GM12872 (cell line): ENCODE results near the gene TAF9.

Source experiments
- CTCF ChIP-seq: IDR thresholded peaks from 3 replicates; pipeline ENCODE4 v1.5.1; 2011; ENCODE audit warnings: low read depth, mild to moderate bottlenecking, low read length, moderate library complexity; ENCODE audit not compliant: insufficient read depth

TAF9 gene

GRCh38 chr5:69360442-69360841 lies 8.9 kb downstream of the TAF9 start:
- no peak for TF ChIP-seq CTCF

- TF ChIP-seq CTCF, result no peak
Observed at GRCh38 chr5:69359699-69360098, 9.6 kb downstream of the TAF9 start.

GRCh38 chr5:69350664-69351063 lies 18.7 kb downstream of the TAF9 start:
- no peak for TF ChIP-seq CTCF

DNA sequence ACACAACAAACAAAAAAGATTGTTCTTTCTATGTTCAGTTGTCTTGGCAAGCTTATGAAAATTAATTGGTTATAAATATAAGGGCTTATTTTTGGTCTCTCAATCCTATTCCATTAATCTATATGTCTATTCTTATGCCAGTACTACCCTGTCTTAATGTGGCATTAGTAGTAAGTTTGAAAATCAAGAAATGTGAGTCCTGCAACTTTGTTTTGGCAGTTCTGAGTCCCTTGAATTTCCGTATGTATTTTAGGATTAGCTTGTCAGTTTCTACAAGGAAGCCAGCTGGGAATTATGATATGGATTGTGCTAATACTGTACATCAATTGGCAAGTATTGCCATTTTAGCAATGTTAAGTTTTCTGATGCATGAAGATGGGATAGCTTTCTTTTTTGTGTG lies 26.2 kb downstream of the TAF9 start:
- no peak for TF ChIP-seq CTCF

DNA sequence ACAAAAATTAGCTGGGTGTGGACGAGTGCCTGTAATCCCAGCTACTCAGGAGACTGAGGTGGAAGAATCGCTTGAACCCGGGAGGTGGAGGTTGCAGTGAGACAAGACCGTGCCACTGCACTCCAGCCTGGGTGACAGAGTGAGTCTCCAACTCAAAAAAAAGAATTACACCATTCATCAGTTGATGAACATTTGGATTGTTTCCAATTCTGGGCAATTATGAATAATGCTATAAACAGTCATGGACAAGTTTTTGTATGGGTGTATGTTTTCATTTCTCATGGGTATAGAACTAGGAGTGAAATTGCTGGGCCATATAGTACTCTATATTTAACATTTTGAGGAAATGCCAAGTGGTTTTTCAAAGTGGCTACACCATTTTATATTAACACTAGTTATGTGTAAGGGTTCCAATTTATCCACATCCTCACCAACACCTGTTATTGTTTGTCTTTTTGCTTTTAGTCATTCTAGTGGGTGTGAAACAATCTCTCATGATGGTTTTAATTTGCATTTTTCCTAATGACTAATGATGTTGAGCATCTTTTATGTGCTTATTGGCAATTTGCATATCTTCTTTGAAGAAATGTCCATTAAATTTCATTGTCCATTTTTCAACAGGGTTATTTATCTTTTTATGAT lies 27.7 kb downstream of the TAF9 start:
- TF ChIP-seq CTCF, result no peak

DNA sequence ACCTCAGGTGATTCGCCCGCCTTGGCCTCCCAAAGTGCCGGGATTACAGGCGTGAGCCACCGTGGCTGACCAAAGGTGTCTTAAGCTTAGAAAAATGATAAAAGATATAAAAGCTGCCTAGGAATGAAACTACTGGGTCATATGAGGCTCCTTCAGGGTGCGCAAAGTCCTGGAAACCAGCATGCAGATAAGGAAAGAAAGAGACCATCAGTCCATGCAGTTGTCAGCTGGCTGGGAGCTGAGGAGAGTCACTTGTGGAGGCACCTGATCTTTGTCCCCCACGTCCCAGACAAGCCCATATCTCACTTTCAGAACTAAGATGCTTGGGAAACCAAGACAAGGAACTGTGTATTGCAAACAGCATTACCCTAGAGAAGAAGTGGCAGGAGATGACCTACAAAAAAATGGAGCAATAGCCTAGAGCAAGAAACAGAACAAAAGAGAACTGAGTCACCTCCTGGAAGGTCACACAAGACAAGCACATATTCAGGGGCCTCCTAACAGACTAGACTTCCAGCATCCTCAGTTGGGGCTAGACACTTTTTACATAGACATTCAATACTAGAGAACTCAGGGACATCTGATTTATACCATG lies 33.9 kb downstream of the TAF9 start:
- TF ChIP-seq CTCF, result no peak

DNA sequence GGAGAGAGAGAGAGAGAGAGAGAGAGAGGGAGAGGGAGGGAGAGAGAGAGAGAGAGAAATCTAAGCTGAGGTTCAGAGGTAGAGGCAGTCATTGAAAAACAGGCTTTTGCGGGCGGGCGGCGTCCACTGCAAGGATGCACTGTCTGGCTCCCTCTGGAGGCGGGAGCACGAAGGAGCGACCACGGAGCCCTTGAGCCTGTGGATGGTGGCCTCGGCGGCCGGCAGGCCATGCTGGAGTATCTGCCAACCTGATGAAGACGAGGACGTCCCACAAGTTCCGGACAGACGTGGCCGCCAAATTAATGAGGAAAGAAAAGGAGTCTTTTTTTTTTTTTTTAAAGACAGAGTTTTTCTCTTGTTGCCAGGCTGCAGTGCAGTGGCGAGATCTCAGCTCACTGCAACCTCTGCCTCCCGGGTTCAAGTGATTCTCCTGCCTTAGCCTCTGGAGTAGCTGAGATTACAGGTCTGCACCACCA lies 34.5 kb downstream of the TAF9 start:
- TF ChIP-seq CTCF, result peak; percentile 82
